CD14-positive monocyte (primary cell): Measurements from ENCODE around the gene GABBR2. TPM values are rescaled to one million over a fixed set of nuclear protein-coding genes. Genes with fewer than 3 reads are reported as not detected.

Experiments
- DNase-seq, 3 donors: peaks; one replicate each; pipeline ENCODE4 v3.0.0-alpha.2; 2011 to 2022
- H2AFZ ChIP-seq: 2 replicates; pipeline ENCODE4 v1.6.0; 2012; ENCODE audit warnings: mild to moderate bottlenecking, low read depth, low read length, inconsistent platforms; ENCODE audit not compliant: insufficient read depth, poor library complexity, severe bottlenecking
- H3K27ac ChIP-seq, 2 donors: 1 replicate in 1 of 2; 2 replicates in 1 of 2; pipeline ENCODE4 v1.5.1; 2012 to 2013; ENCODE audit warnings: low read length in 2 of 2, control low read depth in 1 of 2, inconsistent platforms in 1 of 2, low read depth in 1 of 2, mild to moderate bottlenecking in 1 of 2
- H3K27me3 ChIP-seq, 2 donors: one replicate each; pipeline versions ENCODE4 v1.6.0 to v1.6.1; 2011 to 2013; ENCODE audit warnings: low read length in 2 of 2; ENCODE audit not compliant: control insufficient read depth in 2 of 2, insufficient read depth in 2 of 2
- H3K36me3 ChIP-seq, 2 donors: replicated peaks in 1 of 2; 1 replicate in 1 of 2; 2 replicates in 1 of 2; pipeline versions ENCODE4 v1.5.1 to v1.6.1; 2012 to 2013; ENCODE audit warnings: low read length in 2 of 2, control low read depth in 1 of 2, inconsistent platforms in 1 of 2, mild to moderate bottlenecking in 1 of 2; ENCODE audit not compliant: insufficient read depth in 2 of 2, control insufficient read depth in 1 of 2
- H3K4me1 ChIP-seq, 2 donors: 1 replicate in 1 of 2; 2 replicates in 1 of 2; pipeline versions ENCODE4 v1.5.1 to v1.6.1; 2012 to 2013; ENCODE audit warnings: low read length in 2 of 2, control low read depth in 1 of 2, inconsistent platforms in 1 of 2, mild to moderate bottlenecking in 1 of 2, moderate library complexity in 1 of 2; ENCODE audit not compliant: insufficient read depth in 2 of 2, control insufficient read depth in 1 of 2
- H3K4me2 ChIP-seq: replicated peaks from 2 replicates; pipeline ENCODE3; 2012; ENCODE audit warnings: low read length, moderate library complexity, mild to moderate bottlenecking; ENCODE audit not compliant: poor library complexity, severe bottlenecking; ENCODE audit errors: extremely low read depth
- H3K4me3 ChIP-seq, 3 experiments: fragments of 200-600 bp in 1 of 3; sonication (generic) in 1 of 3; replicated peaks in 1 of 3; 1 replicate in 2 of 3; 2 replicates in 1 of 3; pipeline ENCODE4 v1.5.1; 2011 to 2013; ENCODE audit warnings: low read length in 3 of 3, mild to moderate bottlenecking in 3 of 3, control low read depth in 2 of 3, low read depth in 2 of 3, inconsistent platforms in 1 of 3, moderate library complexity in 1 of 3
- H3K79me2 ChIP-seq: 2 replicates; pipeline ENCODE4 v1.6.0; 2012; ENCODE audit warnings: mild to moderate bottlenecking, control low read depth, inconsistent platforms, low read length, moderate library complexity; ENCODE audit not compliant: insufficient read depth
- H3K9ac ChIP-seq: 2 replicates; pipeline ENCODE4 v1.6.0; 2017; ENCODE audit warnings: low read length, mild to moderate bottlenecking; ENCODE audit not compliant: insufficient read depth, poor library complexity, severe bottlenecking
- H3K9me3 ChIP-seq, 2 donors: replicated peaks in 1 of 2; 1 replicate in 1 of 2; 2 replicates in 1 of 2; pipeline versions ENCODE4 v1.5.1 to v1.6.1; 2012 to 2013; ENCODE audit warnings: low read length in 2 of 2, control low read depth in 1 of 2; ENCODE audit not compliant: control insufficient read depth in 1 of 2, insufficient read depth in 1 of 2
- H4K20me1 ChIP-seq: 2 replicates; pipeline ENCODE4 v1.6.0; 2012; ENCODE audit warnings: mild to moderate bottlenecking, low read length, control low read depth, moderate library complexity; ENCODE audit not compliant: insufficient read depth
- H3K27ac Mint-ChIP-seq, 7 donors: one replicate each; pipeline ENCODE4 v1.8.0; 2020; ENCODE audit warnings: mild to moderate bottlenecking in 7 of 7, mixed read lengths in 7 of 7, moderate library complexity in 6 of 7, inconsistent platforms in 2 of 7
- H3K27me3 Mint-ChIP-seq, 3 donors: one replicate each; pipeline ENCODE4 v1.8.0; 2021 to 2022; ENCODE audit warnings: low read depth in 3 of 3, mild to moderate bottlenecking in 3 of 3, mixed read lengths in 3 of 3, moderate library complexity in 3 of 3, inconsistent platforms in 1 of 3
- H3K36me3 Mint-ChIP-seq, 2 donors: one replicate each; pipeline ENCODE4 v1.8.0; 2020; ENCODE audit warnings: mixed read lengths in 2 of 2, inconsistent platforms in 1 of 2, mild to moderate bottlenecking in 1 of 2
- H3K4me1 Mint-ChIP-seq: one replicate; pipeline ENCODE4 v1.8.0; 2020; ENCODE audit warnings: mild to moderate bottlenecking, mixed read lengths
- H3K4me3 Mint-ChIP-seq, 2 donors: one replicate each; pipeline ENCODE4 v1.8.0; 2020; ENCODE audit warnings: mild to moderate bottlenecking in 2 of 2, mixed read lengths in 2 of 2, moderate library complexity in 1 of 2
- H3K9me3 Mint-ChIP-seq, 7 donors: one replicate each; pipeline ENCODE4 v1.8.0; 2020 to 2022; ENCODE audit warnings: mixed read lengths in 7 of 7, mild to moderate bottlenecking in 6 of 7, moderate library complexity in 6 of 7, inconsistent platforms in 2 of 7
- CTCF ChIP-seq: fragments of 200-600 bp; IDR thresholded peaks from one replicate; pipeline ENCODE4 v1.8.0; 2022; ENCODE audit warnings: antibody characterized with exemption, mild to moderate bottlenecking
- WGBS: methylation state at CpG from one replicate; pipeline ENCODE4 v1.1.5; 2013; ENCODE audit warnings: missing lambda C conversion rate; ENCODE audit not compliant: insufficient coverage; 5-methylcytosine and 5-hydroxymethylcytosine counted together
- intact Hi-C, 2 donors: fragments of 100-400 bp; cut with micrococcal nuclease; formaldehyde crosslinking; loops; one replicate each; pipeline versions ENCODE4 v1.15.0 to v1.15.1; 2023
- polyA plus RNA-seq, 3 donors: library from polyadenylated mRNA; depleted of rRNA in 1 of 3; unstranded in 2 of 3; stranded (reverse) in 1 of 3; fragments of 300-500 nt in 2 of 3; fragments of >200 nt in 1 of 3; fragmentation: Illumina TruSeq in 2 of 3; gene quantifications; 1 replicate in 2 of 3; 2 replicates in 1 of 3; pipeline ENCODE4 v1.2.3, GENCODE V29; 2012 to 2021

GABBR2 gene
- polyA plus RNA-seq, 3 donors, result not detected

- Histone ChIP-seq H3K4me3 (no peak overlapping the region), H3K27ac (no peak overlapping the region), H3K4me2 (no peak overlapping the region), H3K36me3 (no peaks in the 10 kb centered on the region), H2AFZ (no peak overlapping the region), H3K9ac (no peak overlapping the region), H3K9me3 (no peaks in the 10 kb centered on the region), H3K27me3 (no peaks in the 10 kb centered on the region), H4K20me1 (no peaks in the 10 kb centered on the region), H3K4me1 (no peaks in the 10 kb centered on the region), H3K79me2 (no peaks in the 10 kb centered on the region)
- H3K27ac Mint-ChIP-seq, result no peak overlapping the region
- DNase-seq, result no peak
- H3K36me3 Mint-ChIP-seq, result no peaks in the 10 kb centered on the region
- TF ChIP-seq CTCF, result no peak
- peaks cover 2 to 10% (median 6%) of the 10 kb centered on the region in 3 donors for H3K27me3 Mint-ChIP-seq
- intact Hi-C loops, result no loop called here
- no peak overlapping the region for H3K4me3 Mint-ChIP-seq
- H3K9me3 Mint-ChIP-seq, result peaks cover 0 to 6% (median 0%) of the 10 kb centered on the region in 7 donors
- H3K4me1 Mint-ChIP-seq, result peaks cover 2% of the 10 kb centered on the region
Observed at GRCh38 chr9:98559561-98559960, 149.2 kb downstream of the GABBR2 start.

- Histone ChIP-seq H3K4me3 (no peak overlapping the region), H4K20me1 (no peaks in the 10 kb centered on the region), H3K9me3 (no peaks in the 10 kb centered on the region), H3K4me1 (no peaks in the 10 kb centered on the region), H3K27ac (no peak overlapping the region), H3K36me3 (no peaks in the 10 kb centered on the region), H3K79me2 (no peaks in the 10 kb centered on the region), H2AFZ (no peak overlapping the region), H3K4me2 (no peak overlapping the region), H3K27me3 (no peaks in the 10 kb centered on the region), H3K9ac (no peak overlapping the region)
- no CpG with 5 or more reads among the region's 3 CpGs for WGBS
- no peaks in the 10 kb centered on the region for H3K36me3 Mint-ChIP-seq
- H3K4me1 Mint-ChIP-seq, result peaks cover 2% of the 10 kb centered on the region
- no peak for DNase-seq
- intact Hi-C loops, result no loop called here
- no peak overlapping the region for H3K27ac Mint-ChIP-seq
- peaks cover 0 to 6% (median 0%) of the 10 kb centered on the region in 7 donors for H3K9me3 Mint-ChIP-seq
- no peak overlapping the region for H3K4me3 Mint-ChIP-seq
- H3K27me3 Mint-ChIP-seq, result peaks cover 4 to 12% (median 9%) of the 10 kb centered on the region in 3 donors
- no peak for TF ChIP-seq CTCF
Observed at GRCh38 chr9:98558575-98558974, 150.2 kb downstream of the GABBR2 start.
